ENCODE results near the gene PNPLA7.

GRCh38 chr9:137427454-137428310, 122.5 kb downstream of the PNPLA7 start:
- TF ChIP-seq CTCF (conservative IDR thresholded peaks at IDR 0.05 in 1 of 2, IDR thresholded peaks at IDR 0.05 in 1 of 2; ENCODE audit: extremely low read depth in 1 of 2, insufficient read depth in 1 of 2, low read depth in 1 of 2, low read length in 2 of 2) (no peak), EZH2 (IDR thresholded peaks at IDR 0.05; ENCODE audit: borderline replicate concordance, low read length) (no peak)

Measured in mammary epithelial cell (primary cell).